ENCODE data around the gene TUBGCP2.

- TF ChIP-seq, protein P1, sequence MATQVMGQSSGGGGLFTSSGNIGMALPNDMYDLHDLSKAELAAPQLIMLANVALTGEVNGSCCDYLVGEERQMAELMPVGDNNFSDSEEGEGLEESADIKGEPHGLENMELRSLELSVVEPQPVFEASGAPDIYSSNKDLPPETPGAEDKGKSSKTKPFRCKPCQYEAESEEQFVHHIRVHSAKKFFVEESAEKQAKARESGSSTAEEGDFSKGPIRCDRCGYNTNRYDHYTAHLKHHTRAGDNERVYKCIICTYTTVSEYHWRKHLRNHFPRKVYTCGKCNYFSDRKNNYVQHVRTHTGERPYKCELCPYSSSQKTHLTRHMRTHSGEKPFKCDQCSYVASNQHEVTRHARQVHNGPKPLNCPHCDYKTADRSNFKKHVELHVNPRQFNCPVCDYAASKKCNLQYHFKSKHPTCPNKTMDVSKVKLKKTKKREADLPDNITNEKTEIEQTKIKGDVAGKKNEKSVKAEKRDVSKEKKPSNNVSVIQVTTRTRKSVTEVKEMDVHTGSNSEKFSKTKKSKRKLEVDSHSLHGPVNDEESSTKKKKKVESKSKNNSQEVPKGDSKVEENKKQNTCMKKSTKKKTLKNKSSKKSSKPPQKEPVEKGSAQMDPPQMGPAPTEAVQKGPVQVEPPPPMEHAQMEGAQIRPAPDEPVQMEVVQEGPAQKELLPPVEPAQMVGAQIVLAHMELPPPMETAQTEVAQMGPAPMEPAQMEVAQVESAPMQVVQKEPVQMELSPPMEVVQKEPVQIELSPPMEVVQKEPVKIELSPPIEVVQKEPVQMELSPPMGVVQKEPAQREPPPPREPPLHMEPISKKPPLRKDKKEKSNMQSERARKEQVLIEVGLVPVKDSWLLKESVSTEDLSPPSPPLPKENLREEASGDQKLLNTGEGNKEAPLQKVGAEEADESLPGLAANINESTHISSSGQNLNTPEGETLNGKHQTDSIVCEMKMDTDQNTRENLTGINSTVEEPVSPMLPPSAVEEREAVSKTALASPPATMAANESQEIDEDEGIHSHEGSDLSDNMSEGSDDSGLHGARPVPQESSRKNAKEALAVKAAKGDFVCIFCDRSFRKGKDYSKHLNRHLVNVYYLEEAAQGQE (IDR thresholded peaks at IDR 0.05; ENCODE audit: insufficient read depth in 1 of 2, low read depth in 2 of 2, low read length in 1 of 2), result no peak
- TF ChIP-seq, protein P2, sequence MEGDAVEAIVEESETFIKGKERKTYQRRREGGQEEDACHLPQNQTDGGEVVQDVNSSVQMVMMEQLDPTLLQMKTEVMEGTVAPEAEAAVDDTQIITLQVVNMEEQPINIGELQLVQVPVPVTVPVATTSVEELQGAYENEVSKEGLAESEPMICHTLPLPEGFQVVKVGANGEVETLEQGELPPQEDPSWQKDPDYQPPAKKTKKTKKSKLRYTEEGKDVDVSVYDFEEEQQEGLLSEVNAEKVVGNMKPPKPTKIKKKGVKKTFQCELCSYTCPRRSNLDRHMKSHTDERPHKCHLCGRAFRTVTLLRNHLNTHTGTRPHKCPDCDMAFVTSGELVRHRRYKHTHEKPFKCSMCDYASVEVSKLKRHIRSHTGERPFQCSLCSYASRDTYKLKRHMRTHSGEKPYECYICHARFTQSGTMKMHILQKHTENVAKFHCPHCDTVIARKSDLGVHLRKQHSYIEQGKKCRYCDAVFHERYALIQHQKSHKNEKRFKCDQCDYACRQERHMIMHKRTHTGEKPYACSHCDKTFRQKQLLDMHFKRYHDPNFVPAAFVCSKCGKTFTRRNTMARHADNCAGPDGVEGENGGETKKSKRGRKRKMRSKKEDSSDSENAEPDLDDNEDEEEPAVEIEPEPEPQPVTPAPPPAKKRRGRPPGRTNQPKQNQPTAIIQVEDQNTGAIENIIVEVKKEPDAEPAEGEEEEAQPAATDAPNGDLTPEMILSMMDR (IDR thresholded peaks at IDR 0.05), result no peak
Observed at GRCh38 chr10:133235265-133235855, 73.3 kb downstream of the TUBGCP2 start.
